Parathyroid adenoma (tissue), 2 donors: ENCODE results near the gene THSD4.

ENCODE experiments used
- H2AFZ ChIP-seq: fragments of 300-600 bp; sonication (generic); one replicate; pipeline ENCODE4 v1.7.0; 2017; ENCODE audit warnings: antibody characterized with exemption, mild to moderate bottlenecking
- H3K27ac ChIP-seq: fragments of 300-600 bp; sonication (generic); one replicate; pipeline ENCODE4 v1.7.0; 2017
- H3K27me3 ChIP-seq: fragments of 300-600 bp; sonication (generic); one replicate; pipeline ENCODE4 v1.7.0; 2017; ENCODE audit warnings: low read length; ENCODE audit not compliant: control insufficient read depth, insufficient read depth
- H3K36me3 ChIP-seq: fragments of 300-600 bp; sonication (generic); one replicate; pipeline ENCODE4 v1.7.0; 2017; ENCODE audit warnings: low read length; ENCODE audit not compliant: control insufficient read depth, insufficient read depth
- H3K4me1 ChIP-seq: fragments of 300-600 bp; sonication (generic); one replicate; pipeline ENCODE4 v1.7.0; 2017; ENCODE audit warnings: control low read depth
- H3K4me2 ChIP-seq: fragments of 300-600 bp; sonication (generic); one replicate; pipeline ENCODE4 v1.7.0; 2017; ENCODE audit warnings: low read length
- H3K4me3 ChIP-seq: fragments of 300-600 bp; sonication (generic); one replicate; pipeline ENCODE4 v1.7.0; 2017; ENCODE audit warnings: low read depth, low read length
- H3K79me2 ChIP-seq: fragments of 300-600 bp; sonication (generic); one replicate; pipeline ENCODE4 v1.7.0; 2017; ENCODE audit warnings: control low read depth
- H3K9ac ChIP-seq: fragments of 300-600 bp; sonication (generic); one replicate; pipeline ENCODE4 v1.7.0; 2017; ENCODE audit warnings: mild to moderate bottlenecking
- H3K9me3 ChIP-seq: fragments of 300-600 bp; sonication (generic); one replicate; pipeline ENCODE4 v1.7.0; 2017; ENCODE audit warnings: low read length; ENCODE audit not compliant: control insufficient read depth
- TF ChIP-seq, protein P1 (sequence below): fragments of 300-600 bp; sonication (generic); IDR thresholded peaks from one replicate; pipeline ENCODE4 v1.7.0; 2017; ENCODE audit warnings: antibody characterized with exemption, mild to moderate bottlenecking
- donor health status: primary hyperparathyroidism.

Gene THSD4

GRCh38 chr15:71448688-71449114 lies 333.4 kb downstream of the THSD4 start:
- Histone ChIP-seq H3K27ac (no peak overlapping the region), H3K4me1 (no peaks in the 10 kb centered on the region), H3K36me3 (no peaks in the 10 kb centered on the region), H3K4me2 (no peak overlapping the region), H3K4me3 (no peak overlapping the region), H3K79me2 (no peaks in the 10 kb centered on the region), H3K9ac (no peak overlapping the region), H3K27me3 (no peaks in the 10 kb centered on the region), H3K9me3 (no peaks in the 10 kb centered on the region), H2AFZ (no peak overlapping the region)
- TF ChIP-seq, protein P1, sequence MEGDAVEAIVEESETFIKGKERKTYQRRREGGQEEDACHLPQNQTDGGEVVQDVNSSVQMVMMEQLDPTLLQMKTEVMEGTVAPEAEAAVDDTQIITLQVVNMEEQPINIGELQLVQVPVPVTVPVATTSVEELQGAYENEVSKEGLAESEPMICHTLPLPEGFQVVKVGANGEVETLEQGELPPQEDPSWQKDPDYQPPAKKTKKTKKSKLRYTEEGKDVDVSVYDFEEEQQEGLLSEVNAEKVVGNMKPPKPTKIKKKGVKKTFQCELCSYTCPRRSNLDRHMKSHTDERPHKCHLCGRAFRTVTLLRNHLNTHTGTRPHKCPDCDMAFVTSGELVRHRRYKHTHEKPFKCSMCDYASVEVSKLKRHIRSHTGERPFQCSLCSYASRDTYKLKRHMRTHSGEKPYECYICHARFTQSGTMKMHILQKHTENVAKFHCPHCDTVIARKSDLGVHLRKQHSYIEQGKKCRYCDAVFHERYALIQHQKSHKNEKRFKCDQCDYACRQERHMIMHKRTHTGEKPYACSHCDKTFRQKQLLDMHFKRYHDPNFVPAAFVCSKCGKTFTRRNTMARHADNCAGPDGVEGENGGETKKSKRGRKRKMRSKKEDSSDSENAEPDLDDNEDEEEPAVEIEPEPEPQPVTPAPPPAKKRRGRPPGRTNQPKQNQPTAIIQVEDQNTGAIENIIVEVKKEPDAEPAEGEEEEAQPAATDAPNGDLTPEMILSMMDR: peak; percentile 76

GRCh38 chr15:71449363-71449762 lies 334.1 kb downstream of the THSD4 start:
- no peak overlapping the region for H3K9ac ChIP-seq
- H3K27me3 ChIP-seq: no peaks in the 10 kb centered on the region
- H3K4me3 ChIP-seq: no peak overlapping the region
- no peaks in the 10 kb centered on the region for H3K4me1 ChIP-seq
- H3K27ac ChIP-seq: no peak overlapping the region
- H3K4me2 ChIP-seq: no peak overlapping the region
- H3K79me2 ChIP-seq: no peaks in the 10 kb centered on the region
- H3K9me3 ChIP-seq: no peaks in the 10 kb centered on the region
- no peaks in the 10 kb centered on the region for H3K36me3 ChIP-seq
- TF ChIP-seq, protein P1: no peak
- no peak overlapping the region for H2AFZ ChIP-seq

- Histone ChIP-seq H3K4me1 (no peaks in the 10 kb centered on the region), H3K79me2 (no peaks in the 10 kb centered on the region), H3K27ac (no peak overlapping the region), H3K4me2 (no peak overlapping the region), H2AFZ (no peak overlapping the region), H3K27me3 (no peaks in the 10 kb centered on the region), H3K9ac (no peak overlapping the region), H3K4me3 (no peak overlapping the region), H3K36me3 (no peaks in the 10 kb centered on the region), H3K9me3 (no peaks in the 10 kb centered on the region)
- TF ChIP-seq, protein P1: no peak
These were observed 334.7 kb downstream of the THSD4 start for GRCh38 chr15:71449956-71450355.

- Histone ChIP-seq H3K4me2 (no peak overlapping the region), H3K9me3 (no peaks in the 10 kb centered on the region), H3K4me1 (no peaks in the 10 kb centered on the region), H3K27me3 (no peaks in the 10 kb centered on the region), H3K27ac (no peak overlapping the region), H3K9ac (no peak overlapping the region), H3K4me3 (no peak overlapping the region), H2AFZ (no peak overlapping the region), H3K79me2 (no peaks in the 10 kb centered on the region), H3K36me3 (no peaks in the 10 kb centered on the region)
- TF ChIP-seq, protein P1: no peak
These were observed 335.9 kb downstream of the THSD4 start for GRCh38 chr15:71451130-71451529.

DNA sequence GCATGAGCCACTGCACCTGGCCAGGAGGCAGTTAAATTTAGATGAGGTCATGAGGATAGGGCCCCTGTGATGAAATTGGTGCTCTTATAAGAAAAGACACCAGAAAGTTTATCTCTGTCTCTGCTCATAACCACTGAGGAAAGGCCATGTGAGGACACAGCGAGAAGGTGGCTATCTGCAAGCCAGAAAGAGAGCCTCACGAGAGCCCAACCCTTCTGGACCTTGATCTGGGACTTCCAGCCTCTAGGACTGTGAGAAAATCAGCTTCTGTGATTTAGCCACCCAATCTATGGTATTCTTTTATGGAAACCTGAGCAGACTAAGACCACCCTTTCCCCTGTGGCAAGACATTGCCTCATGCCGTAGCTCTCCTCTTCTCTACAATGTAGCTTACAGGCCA lies 337.6 kb downstream of the THSD4 start:
- Histone ChIP-seq H3K4me2 (no peak overlapping the region), H3K9ac (no peak overlapping the region), H3K4me3 (no peak overlapping the region), H3K36me3 (no peaks in the 10 kb centered on the region), H3K79me2 (no peaks in the 10 kb centered on the region), H2AFZ (no peak overlapping the region), H3K27ac (no peak overlapping the region), H3K27me3 (no peaks in the 10 kb centered on the region), H3K4me1 (no peaks in the 10 kb centered on the region), H3K9me3 (no peaks in the 10 kb centered on the region)
- TF ChIP-seq, protein P1: no peak
